HG03442 (cell line): ENCODE results near the gene NCK2.

Experiments
- ATAC-seq: cut with Tn5 transposase; IDR thresholded peaks from one replicate; pipeline ENCODE4 v1.9.1; 2021; ENCODE audit warnings: mild to moderate bottlenecking, moderate library complexity; ENCODE audit not compliant: unreplicated experiment

Gene NCK2

GRCh38 chr2:105808423-105809096 is 63.8 kb downstream of the NCK2 start:
- ATAC-seq, result no peak

- ATAC-seq, result peak; percentile 44
These were observed 64.4 kb downstream of the NCK2 start for GRCh38 chr2:105809097-105809473.

GRCh38 chr2:105809723-105810122 is 65.0 kb downstream of the NCK2 start:
- no peak for ATAC-seq

- peak; percentile 96 for ATAC-seq
These were observed 67.7 kb downstream of the NCK2 start for GRCh38 chr2:105812180-105813044.

- ATAC-seq, result no peak
These were observed 68.3 kb downstream of the NCK2 start for GRCh38 chr2:105813045-105813315.

- no peak for ATAC-seq
These were observed 68.7 kb downstream of the NCK2 start for GRCh38 chr2:105813405-105813804.

- no peak for ATAC-seq
These were observed 69.7 kb downstream of the NCK2 start for GRCh38 chr2:105814291-105814940.

- ATAC-seq, result no peak
These were observed 70.7 kb downstream of the NCK2 start for GRCh38 chr2:105815401-105815800.

- no peak for ATAC-seq
These were observed 75.4 kb downstream of the NCK2 start for GRCh38 chr2:105820151-105820550.

- no peak for ATAC-seq
These were observed 76.0 kb downstream of the NCK2 start for GRCh38 chr2:105820691-105821090.

- no peak for ATAC-seq
These were observed 76.9 kb downstream of the NCK2 start for GRCh38 chr2:105821428-105822125.

GRCh38 chr2:105822186-105822585 is 77.5 kb downstream of the NCK2 start:
- ATAC-seq, result peak; percentile 92

GRCh38 chr2:105824446-105824845 is 79.7 kb downstream of the NCK2 start:
- ATAC-seq, result no peak

GRCh38 chr2:105827351-105828096 is 82.8 kb downstream of the NCK2 start:
- ATAC-seq, result no peak

GRCh38 chr2:105828558-105828957 is 83.8 kb downstream of the NCK2 start:
- ATAC-seq, result no peak

- peak; percentile 87 for ATAC-seq
These were observed 90.2 kb downstream of the NCK2 start for GRCh38 chr2:105834931-105835330.

GRCh38 chr2:105836341-105836740 is 91.6 kb downstream of the NCK2 start:
- no peak for ATAC-seq

- ATAC-seq, result no peak
These were observed 92.4 kb downstream of the NCK2 start for GRCh38 chr2:105836840-105837692.

GRCh38 chr2:105839793-105840192 is 95.1 kb downstream of the NCK2 start:
- no peak for ATAC-seq

GRCh38 chr2:105840933-105841332 is 96.2 kb downstream of the NCK2 start:
- no peak for ATAC-seq
